Measurements from ENCODE around the gene USH1C. TPM values are rescaled to one million over a fixed set of nuclear protein-coding genes. Genes with fewer than 3 reads are reported as not detected.

Gene USH1C
- total RNA-seq, 1 experiment from 2014 or later, result 1.0 TPM

GRCh38 chr11:17469998-17470397 lies 74.2 kb downstream of the USH1C start:
- H3K14ac ChIP-seq (ENCODE audit: insufficient read depth, low read length), result no peak overlapping the region
- no peak overlapping the region for H3K4me2 ChIP-seq (ENCODE audit: insufficient read depth, insufficient read length, low read length)
- H4K5ac ChIP-seq (ENCODE audit: insufficient read length, low read depth, low read length), result no peak overlapping the region
- no peaks in the 10 kb centered on the region for H3K4me1 ChIP-seq (ENCODE audit: insufficient read depth, low read length)
- no peak overlapping the region for H3K27ac Mint-ChIP-seq
- H3K36me3 Mint-ChIP-seq (ENCODE audit: insufficient read depth in 1 of 3, low read depth in 3 of 3), result peaks cover 0 to 1% (median 0%) of the 10 kb centered on the region in 3 experiments; a peak in 2 of 7 replicates
- H3K56ac ChIP-seq (ENCODE audit: insufficient read length, low read depth, low read length), result no peak overlapping the region
- H3K27ac ChIP-seq (ENCODE audit: insufficient read length, low read depth, low read length), result no peak overlapping the region
- peaks cover 14 to 16% of the 10 kb centered on the region in 2 experiments for H3K4me1 Mint-ChIP-seq
- no peak overlapping the region for H2BK5ac ChIP-seq (ENCODE audit: insufficient read length, low read length)
- TF ChIP-seq CTCF (conservative IDR thresholded peaks at IDR 0.05), result no peak
- peaks cover 31% of the 10 kb centered on the region for H3K27me3 Mint-ChIP-seq (ENCODE audit: low read depth)
- H3K9ac ChIP-seq (ENCODE audit: extremely low read depth, insufficient read length, low read length), result no peak overlapping the region
- peaks cover 2% of the 10 kb centered on the region for H4K20me1 ChIP-seq (ENCODE audit: control insufficient read depth, insufficient read depth, insufficient read length)
- no peak overlapping the region for H2BK120ac ChIP-seq (ENCODE audit: low read depth, low read length, poor library complexity, severe bottlenecking)
- H3K18ac ChIP-seq (ENCODE audit: insufficient read length, low read depth, low read length), result no peak overlapping the region
- no peak overlapping the region for H2BK20ac ChIP-seq (ENCODE audit: low read depth, low read length, poor library complexity, severe bottlenecking)
- no peak overlapping the region for H2AK5ac ChIP-seq (ENCODE audit: insufficient read length, low read length)
- H3K79me2 ChIP-seq (ENCODE audit: insufficient read depth, low read length), result no peaks in the 10 kb centered on the region
- H4K8ac ChIP-seq (replicated peaks; ENCODE audit: insufficient read length, low read depth, low read length), result no peak overlapping the region
- no peak overlapping the region for H3K23ac ChIP-seq (ENCODE audit: insufficient read length, low read depth, low read length)
- DNase-seq, result no peak
- H4K91ac ChIP-seq (ENCODE audit: insufficient read length, low read depth, low read length), result no peak overlapping the region
- H2AFZ ChIP-seq (ENCODE audit: low read length), result no peak overlapping the region
- no peak overlapping the region for H3K4ac ChIP-seq (ENCODE audit: low read depth, low read length)
- no peak overlapping the region for H3T11ph ChIP-seq (ENCODE audit: low read length)
- no CpG with 5 or more reads among the region's 6 CpGs for WGBS (ENCODE audit: extremely low coverage, insufficient read length, low lambda C conversion rate)
- no peak overlapping the region for H2BK12ac ChIP-seq (ENCODE audit: insufficient read length, low read depth, low read length)
- no peak overlapping the region for H3K4me3 Mint-ChIP-seq
- H3K9me3 Mint-ChIP-seq, result no peaks in the 10 kb centered on the region
- no peaks in the 10 kb centered on the region for H3K23me2 ChIP-seq (ENCODE audit: insufficient read length, low read depth, low read length, poor library complexity, severe bottlenecking)
- no peaks in the 10 kb centered on the region for H3K79me1 ChIP-seq (ENCODE audit: insufficient read depth, low read depth, low read length, poor library complexity, severe bottlenecking)
- no peaks in the 10 kb centered on the region for H3K9me3 ChIP-seq (ENCODE audit: control insufficient read depth, low read depth, low read length)
- no peak overlapping the region for H2BK15ac ChIP-seq (ENCODE audit: low read depth, low read length)
- H3K27me3 ChIP-seq (ENCODE audit: insufficient read depth, low read length), result peaks cover 9% of the 10 kb centered on the region; the same call in 1 of the 2 replicates
